ENCODE data around the gene KCND2. TPM values are rescaled to one million over a fixed set of nuclear protein-coding genes. Genes with fewer than 3 reads are reported as not detected.

Gene KCND2
- polyA plus RNA-seq, 2 of the 4 experiments (the other 2 are of a cell fraction), result 0.01 TPM; not detected in 1

GRCh38 chr7:120480930-120481329 is 208.0 kb downstream of the KCND2 start (continued):
- no peak for TF ChIP-seq HMGXB4 (CRISPR knock-in tag; IDR thresholded peaks at IDR 0.05; ENCODE audit: borderline replicate concordance)
- TF ChIP-seq HOXB13 (CRISPR knock-in tag; IDR thresholded peaks at IDR 0.05; ENCODE audit: low read depth), result no peak
- TF ChIP-seq HEYL (CRISPR knock-in tag; IDR thresholded peaks at IDR 0.05), result no peak

GRCh38 chr7:120486164-120486563 is 213.2 kb downstream of the KCND2 start:
- Histone ChIP-seq H3K4me3 (no peak overlapping the region), H3K4me2 (no peak overlapping the region), H3K27ac (no peak overlapping the region), H3K4me1 (no peaks in the 10 kb centered on the region), H3K9me3 (no peaks in the 10 kb centered on the region)
- ATAC-seq, result no peak
- 9% methylated on average over 1 of the region's 1 CpG for WGBS (ENCODE audit: missing lambda C conversion rate)
- FAIRE-seq, result no peak
- no peak for DNase-seq (ENCODE audit: low read depth in 1 of 2, low spot score in 1 of 2)
- TF ChIP-seq HOXB5 (CRISPR knock-in tag; IDR thresholded peaks at IDR 0.05), result no peak
- TF ChIP-seq CHD2 (IDR thresholded peaks at IDR 0.05; ENCODE audit: low read length, partially characterized antibody), result no peak
- TF ChIP-seq HOXB13 (CRISPR knock-in tag; IDR thresholded peaks at IDR 0.05; ENCODE audit: low read depth), result no peak
- no peak for TF ChIP-seq RCOR1 (IDR thresholded peaks at IDR 0.05; ENCODE audit: low read depth, low read length)
- TF ChIP-seq REST (IDR thresholded peaks at IDR 0.05), result no peak
- no peak for TF ChIP-seq HOXA7 (CRISPR knock-in tag; IDR thresholded peaks at IDR 0.05)
- TF ChIP-seq MAZ (IDR thresholded peaks at IDR 0.05; ENCODE audit: borderline replicate concordance, low read depth, low read length), result no peak
- TF ChIP-seq CHD4 (IDR thresholded peaks at IDR 0.05; ENCODE audit: borderline replicate concordance), result no peak
- TF ChIP-seq TFCP2L1 (CRISPR knock-in tag; IDR thresholded peaks at IDR 0.05), result no peak
- no peak for TF ChIP-seq NR3C1 (IDR thresholded peaks at IDR 0.05)
- no peak for TF ChIP-seq JUN (IDR thresholded peaks at IDR 0.05)
- TF ChIP-seq PBX3 (IDR thresholded peaks at IDR 0.05), result no peak
- TF ChIP-seq CTCF (IDR thresholded peaks at IDR 0.05), result no peak
- no peak for TF ChIP-seq EHMT2 (IDR thresholded peaks at IDR 0.05; ENCODE audit: low read depth)
- TF ChIP-seq EP300 (IDR thresholded peaks at IDR 0.05), result no peak
- no peak for TF ChIP-seq ELK1 (IDR thresholded peaks at IDR 0.05; ENCODE audit: low read depth, low read length)
- no peak for TF ChIP-seq BCL3 (IDR thresholded peaks at IDR 0.05)
- no peak for TF ChIP-seq TP53 (CRISPR knock-in tag; IDR thresholded peaks at IDR 0.05)
- TF ChIP-seq RFX5 (IDR thresholded peaks at IDR 0.05), result no peak
- no peak for TF ChIP-seq MAX (IDR thresholded peaks at IDR 0.05)
- ChIA-PET POLR2A (no interaction called here), CTCF (no interaction called here)
